HG02763 (cell line): Measurements from ENCODE around the gene TTBK1.

Experiments
- ATAC-seq: cut with Tn5 transposase; IDR thresholded peaks from one replicate; pipeline ENCODE4 v1.9.1; 2021; ENCODE audit warnings: mild to moderate bottlenecking, moderate library complexity; ENCODE audit not compliant: unreplicated experiment

The TTBK1 gene

GRCh38 chr6:43242908-43243663 lies at the start of gene TTBK1:
Gene TTBK1 (plus strand): TSS chr6:43243481. CDS start chr6:43246661, 3,180 bp downstream.
- ATAC-seq, result no peak

- ATAC-seq, result no peak
Measured at GRCh38 chr6:43193929-43194328, 49.4 kb upstream of the TTBK1 start.

- ATAC-seq, result no peak
Measured at GRCh38 chr6:43196337-43196736, 46.9 kb upstream of the TTBK1 start.

- ATAC-seq, result no peak
Measured at GRCh38 chr6:43199912-43200311, 43.4 kb upstream of the TTBK1 start.

GRCh38 chr6:43200541-43200940 lies 42.7 kb upstream of the TTBK1 start:
- no peak for ATAC-seq

GRCh38 chr6:43202451-43202850 lies 40.8 kb upstream of the TTBK1 start:
- ATAC-seq, result no peak

- ATAC-seq, result no peak
Measured at GRCh38 chr6:43203029-43203717, 40.1 kb upstream of the TTBK1 start.

- no peak for ATAC-seq
Measured at GRCh38 chr6:43203718-43204095, 39.6 kb upstream of the TTBK1 start.

- ATAC-seq, result no peak
Measured at GRCh38 chr6:43204271-43205105, 38.8 kb upstream of the TTBK1 start.

- ATAC-seq, result no peak
Measured at GRCh38 chr6:43205849-43206248, 37.4 kb upstream of the TTBK1 start.

- ATAC-seq, result no peak
Measured at GRCh38 chr6:43207286-43207685, 36.0 kb upstream of the TTBK1 start.

GRCh38 chr6:43211955-43212354 lies 31.3 kb upstream of the TTBK1 start:
- no peak for ATAC-seq

- ATAC-seq, result no peak
Measured at GRCh38 chr6:43213431-43213830, 29.9 kb upstream of the TTBK1 start.

GRCh38 chr6:43215066-43215465 lies 28.2 kb upstream of the TTBK1 start:
- no peak for ATAC-seq

GRCh38 chr6:43216200-43216599 lies 27.1 kb upstream of the TTBK1 start:
- no peak for ATAC-seq

- no peak for ATAC-seq
Measured at GRCh38 chr6:43217351-43217750, 25.9 kb upstream of the TTBK1 start.

- no peak for ATAC-seq
Measured at GRCh38 chr6:43219119-43219518, 24.2 kb upstream of the TTBK1 start.

- ATAC-seq, result no peak
Measured at GRCh38 chr6:43219814-43220213, 23.5 kb upstream of the TTBK1 start.

- ATAC-seq, result no peak
Measured at GRCh38 chr6:43220439-43220951, 22.8 kb upstream of the TTBK1 start.

- no peak for ATAC-seq
Measured at GRCh38 chr6:43221046-43221972, 22.0 kb upstream of the TTBK1 start.
